IMR-90 (cell line): ENCODE data around the gene TMEM239. TPM values are rescaled to one million over a fixed set of nuclear protein-coding genes. Genes with fewer than 3 reads are reported as not detected.

Experiments
- ATAC-seq: fragments of 200-7000 bp; cut with Tn5 transposase; 2 replicates; pipeline ENCODE4 v1.9.1; 2020; ENCODE audit warnings: low read depth, mild to moderate bottlenecking, moderate library complexity
- BruUV-seq: library from RNA; stranded (reverse); fragments of 400-500 nt; replicated peaks from 2 replicates; lab custom pipeline; 2021; lab: Mats Ljungman, UMichigan
- CTCF ChIA-PET: fragments of 300-600 bp; formaldehyde crosslinking; extraction: SDS; loops from one replicate; lab custom pipeline; 2021; ENCODE audit warnings: antibody characterized with exemption; lab: Yijun Ruan, JAX
- POLR2A ChIA-PET: fragments of 300-600 bp; sonication (Branson Sonifier 250); formaldehyde crosslinking; loops from one replicate; lab custom pipeline; 2022; ENCODE audit warnings: antibody characterized with exemption; ENCODE audit not compliant: unreplicated experiment; lab: Charles Lee
- DNase-seq: peaks from one replicate; pipeline ENCODE4 v3.0.0; 2013
- H2AFZ ChIP-seq: replicated peaks from 2 replicates; pipeline ENCODE3; 2013; ENCODE audit warnings: low read length, mild to moderate bottlenecking; ENCODE audit not compliant: poor library complexity
- H2AK5ac ChIP-seq: 2 replicates; pipeline ENCODE4 v1.6.1; 2013; ENCODE audit warnings: low read depth, low read length, inconsistent platforms
- H2AK9ac ChIP-seq: replicated peaks from 2 replicates; pipeline ENCODE3; 2013; ENCODE audit warnings: mild to moderate bottlenecking, low read depth, low read length, moderate library complexity; ENCODE audit not compliant: poor library complexity
- H2BK120ac ChIP-seq: 2 replicates; pipeline ENCODE4 v1.6.1; 2013; ENCODE audit warnings: low read depth, low read length, inconsistent platforms
- H2BK15ac ChIP-seq: 3 replicates; pipeline ENCODE4 v1.6.1; 2013; ENCODE audit warnings: low read depth, low read length, inconsistent platforms
- H2BK20ac ChIP-seq: 2 replicates; pipeline ENCODE4 v1.6.1; 2013; ENCODE audit warnings: low read depth, mild to moderate bottlenecking, inconsistent platforms, low read length, moderate library complexity
- H2BK5ac ChIP-seq: 2 replicates; pipeline ENCODE4 v1.6.1; 2013; ENCODE audit warnings: mild to moderate bottlenecking, low read depth, low read length, inconsistent platforms; ENCODE audit not compliant: poor library complexity, severe bottlenecking
- H3K14ac ChIP-seq: replicated peaks from 2 replicates; pipeline ENCODE4 v1.6.1; 2013; ENCODE audit warnings: low read depth, low read length, inconsistent platforms
- H3K18ac ChIP-seq: 2 replicates; pipeline ENCODE4 v1.6.1; 2013; ENCODE audit warnings: low read depth, low read length, control low read depth
- H3K23ac ChIP-seq: 2 replicates; pipeline ENCODE4 v1.6.1; 2013; ENCODE audit warnings: low read depth, low read length, inconsistent platforms
- H3K27ac ChIP-seq: 2 replicates; pipeline ENCODE4 v1.5.1; 2013; ENCODE audit warnings: mild to moderate bottlenecking, control low read depth, low read length; ENCODE audit not compliant: insufficient read depth
- H3K27me3 ChIP-seq: 2 replicates; pipeline ENCODE4 v1.6.1; 2013; ENCODE audit warnings: low read length; ENCODE audit not compliant: control insufficient read depth, insufficient read depth
- H3K36me3 ChIP-seq: 2 replicates; pipeline ENCODE4 v1.6.1; 2013; ENCODE audit warnings: low read length, mixed read lengths; ENCODE audit not compliant: control insufficient read depth, insufficient read depth
- H3K4ac ChIP-seq: 2 replicates; pipeline ENCODE4 v1.6.1; 2013; ENCODE audit warnings: low read depth, low read length, inconsistent platforms
- H3K4me1 ChIP-seq: 2 replicates; pipeline ENCODE4 v1.6.1; 2013; ENCODE audit warnings: low read length, mixed read lengths; ENCODE audit not compliant: control insufficient read depth, insufficient read depth
- H3K4me2 ChIP-seq: 2 replicates; pipeline ENCODE4 v1.6.1; 2013; ENCODE audit warnings: low read depth, mild to moderate bottlenecking, control low read depth, low read length, moderate library complexity
- H3K4me3 ChIP-seq: 2 replicates; pipeline ENCODE4 v1.5.1; 2013; ENCODE audit warnings: low read depth, mild to moderate bottlenecking, control low read depth, low read length, moderate library complexity; ENCODE audit not compliant: insufficient read depth
- H3K56ac ChIP-seq: 2 replicates; pipeline ENCODE4 v1.6.1; 2013; ENCODE audit warnings: low read length, inconsistent platforms; ENCODE audit not compliant: insufficient read depth; ENCODE audit errors: extremely low read depth
- H3K79me1 ChIP-seq, 2 experiments: 2 replicates each; pipeline ENCODE4 v1.6.1; 2013; ENCODE audit warnings: low read length in 2 of 2, inconsistent platforms in 1 of 2, low read depth in 1 of 2
- H3K9ac ChIP-seq: 2 replicates; pipeline ENCODE4 v1.6.1; 2013; ENCODE audit warnings: low read depth, low read length, control low read depth
- H3K9me1 ChIP-seq: 2 replicates; pipeline ENCODE4 v1.6.1; 2013; ENCODE audit warnings: low read length, inconsistent platforms; ENCODE audit not compliant: insufficient read depth
- H3K9me3 ChIP-seq: 2 replicates; pipeline ENCODE4 v1.6.1; 2013; ENCODE audit warnings: low read length; ENCODE audit not compliant: control insufficient read depth, insufficient read depth
- H4K20me1 ChIP-seq: 2 replicates; pipeline ENCODE4 v1.6.1; 2013; ENCODE audit warnings: low read length, inconsistent platforms; ENCODE audit not compliant: insufficient read depth
- H4K5ac ChIP-seq: 2 replicates; pipeline ENCODE4 v1.6.1; 2013; ENCODE audit warnings: mild to moderate bottlenecking, low read depth, low read length, control low read depth
- H4K8ac ChIP-seq, 2 experiments: 2 replicates each; pipeline ENCODE4 v1.6.1; 2013; ENCODE audit warnings: low read depth in 2 of 2, low read length in 2 of 2, control low read depth in 1 of 2, inconsistent platforms in 1 of 2
- H4K91ac ChIP-seq: 2 replicates; pipeline ENCODE4 v1.6.1; 2013; ENCODE audit warnings: low read depth, low read length, inconsistent platforms; ENCODE audit not compliant: insufficient read depth
- BHLHE40 ChIP-seq: fragments of 150-350 bp; IDR thresholded peaks from 2 replicates; pipeline ENCODE4 v1.6.1; 2016; ENCODE audit warnings: mild to moderate bottlenecking, low read depth, low read length
- MAFK ChIP-seq: IDR thresholded peaks from 2 replicates; pipeline ENCODE4 v1.6.1; 2012; ENCODE audit warnings: low read depth, low read length, improper control_type of control experiment
- WGBS, 2 experiments: methylation state at CpG; one replicate each; pipeline versions ENCODE4 v1.1.5 to v1.1.7; 2013; ENCODE audit warnings: missing lambda C conversion rate in 2 of 2; ENCODE audit not compliant: insufficient read length in 1 of 2; ENCODE audit errors: extremely low coverage in 2 of 2; 5-methylcytosine and 5-hydroxymethylcytosine counted together
- dilution Hi-C: fragments of 300-500 bp; cut with HindIII; formaldehyde crosslinking; loops from one replicate; pipeline ENCODE4 v1.14.3; 2018; ENCODE audit warnings: low sequenced_read_pairs; ENCODE audit not compliant: unreplicated experiment
- in situ Hi-C: fragments of 300-500 bp; cut with MboI; formaldehyde crosslinking; loops from 3 replicates; pipeline ENCODE4 v1.14.3; 2019; ENCODE audit warnings: low sequenced_read_pairs, inconsistent platforms, mixed read lengths
- intact Hi-C: fragments of 100-400 bp; cut with micrococcal nuclease; formaldehyde crosslinking; loops from 2 replicates; pipeline ENCODE4 v1.10.0; 2022
- polyA plus RNA-seq, 3 experiments: library from polyadenylated mRNA; depleted of rRNA; stranded (reverse); fragments of >200 nt; gene quantifications; 2 replicates each; pipeline ENCODE4 v1.2.3, GENCODE V29; 2012; ENCODE audit warnings: low replicate concordance in 1 of 3
- total RNA-seq: library from RNA; depleted of rRNA; stranded (reverse); fragments of >200 nt; gene quantifications from 2 replicates; pipeline ENCODE4 v1.2.3, GENCODE V29; 2012
- TF ChIP-seq, protein P1 (sequence below): fragments of 150-350 bp; IDR thresholded peaks from 2 replicates; pipeline ENCODE4 v1.6.1; 2017; ENCODE audit warnings: mild to moderate bottlenecking, antibody characterized with exemption, low read length, low read depth

The TMEM239 gene
- total and polyA plus RNA-seq, 2 of the 4 experiments (the other 2 are of a cell fraction), result 0.32 TPM; not detected in 1

DNA sequence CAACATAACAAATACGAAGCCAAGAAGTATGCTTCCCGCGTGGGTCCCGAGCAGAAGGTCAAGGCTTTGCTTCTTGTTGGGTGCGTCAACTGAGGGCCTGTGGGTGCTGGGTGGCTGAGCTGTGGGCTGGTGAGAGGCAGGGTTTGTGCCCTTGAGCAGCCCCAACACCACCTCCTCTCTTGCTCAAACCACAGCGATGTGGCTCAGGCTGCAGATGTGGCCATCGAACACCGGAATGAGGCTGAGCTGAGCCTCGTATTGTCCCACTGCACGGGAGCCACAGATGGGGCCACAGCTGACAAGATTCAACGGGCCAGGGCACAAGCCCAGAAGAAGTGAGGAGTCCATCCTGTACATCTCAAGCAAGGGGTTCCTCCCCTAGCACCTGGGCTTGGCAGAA, 50.1 kb downstream of the TMEM239 start:
- POLR2A ChIA-PET, result no interaction called here
- Histone ChIP-seq H2BK120ac (no peak overlapping the region), H3K4me1 (peaks cover 5% of the 10 kb centered on the region), H4K8ac (no peak overlapping the region), H2AK9ac (no peak overlapping the region), H3K36me3 (peaks cover 52% of the 10 kb centered on the region), H3K4me3 (no peak overlapping the region), H3K18ac (no peak overlapping the region), H3K14ac (no peak overlapping the region), H3K9ac (no peak overlapping the region), H3K4me2 (no peak overlapping the region), H2AK5ac (no peak overlapping the region), H3K27ac (no peak overlapping the region), H3K27me3 (no peaks in the 10 kb centered on the region), H4K20me1 (no peaks in the 10 kb centered on the region), H3K4ac (no peak overlapping the region), H3K56ac (no peak overlapping the region), H4K5ac (no peak overlapping the region), H3K9me3 (no peaks in the 10 kb centered on the region), H3K9me1 (peaks cover 11% of the 10 kb centered on the region), H2AFZ (no peak overlapping the region), H4K91ac (no peak overlapping the region), H3K79me1 (0 out of 4 replicates have a peak, but pooled peaks cover 0 to 3% of the 10 kb centered on the region in 2 experiments), H2BK15ac (no peak overlapping the region), H2BK5ac (no peak overlapping the region), H2BK20ac (no peak overlapping the region), H3K23ac (no peak overlapping the region)
- dilution Hi-C loops, result no loop called here
- BruUV-seq, result no TSS peak
- DNase-seq (no peak), ATAC-seq (no peak)
- in situ Hi-C loops, result no loop called here
- intact Hi-C loops, result no loop called here
- CTCF ChIA-PET, result interaction anchor here (0.9 kb wide), 1 partner anchor 135 kb away, joined by 3 read pairs; no protein-coding TSS in a partner anchor
- WGBS, 2 experiments, result 98% methylated on average over 6 of the region's 11 CpGs; no CpG with 5 or more reads in 1 of the 2 experiments
- TF ChIP-seq BHLHE40 (no peak), MAFK (no peak)
- TF ChIP-seq, protein P1, sequence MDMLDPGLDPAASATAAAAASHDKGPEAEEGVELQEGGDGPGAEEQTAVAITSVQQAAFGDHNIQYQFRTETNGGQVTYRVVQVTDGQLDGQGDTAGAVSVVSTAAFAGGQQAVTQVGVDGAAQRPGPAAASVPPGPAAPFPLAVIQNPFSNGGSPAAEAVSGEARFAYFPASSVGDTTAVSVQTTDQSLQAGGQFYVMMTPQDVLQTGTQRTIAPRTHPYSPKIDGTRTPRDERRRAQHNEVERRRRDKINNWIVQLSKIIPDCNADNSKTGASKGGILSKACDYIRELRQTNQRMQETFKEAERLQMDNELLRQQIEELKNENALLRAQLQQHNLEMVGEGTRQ, result no peak
